Measurements from ENCODE around the gene RGS19.

RGS19 gene

DNA sequence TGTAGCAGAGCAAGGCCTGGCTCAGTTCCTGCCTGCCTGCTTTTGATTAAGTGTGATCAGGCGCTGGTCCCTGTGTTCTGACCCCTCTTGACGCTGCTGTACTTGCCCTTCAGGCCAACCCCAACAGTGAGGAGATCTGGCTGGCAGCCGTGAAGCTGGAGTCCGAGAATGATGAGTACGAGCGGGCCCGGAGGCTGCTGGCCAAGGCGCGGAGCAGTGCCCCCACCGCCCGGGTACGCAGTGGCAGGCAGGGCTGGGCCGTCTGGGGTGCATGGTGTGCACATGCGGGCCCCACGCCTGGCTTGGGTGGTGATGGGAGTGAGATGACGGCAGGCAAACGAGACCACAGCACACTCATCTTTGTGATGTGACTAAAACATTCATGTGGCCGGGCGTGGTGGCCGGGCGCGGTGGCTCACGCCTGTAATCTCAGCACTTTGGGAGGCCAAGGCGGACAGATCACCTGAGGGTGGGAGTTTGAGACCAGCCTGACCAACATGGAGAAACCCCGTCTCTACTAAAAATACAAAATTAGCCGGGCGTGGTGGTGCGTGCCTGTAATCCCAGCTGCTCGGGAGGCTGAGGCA, 53.4 kb downstream of the RGS19 start:
- H3K27ac ChIP-seq (ENCODE audit: low read depth, low read length): no peak overlapping the region
- H3K9ac ChIP-seq (ENCODE audit: low read length): no peak overlapping the region
- peaks cover 99% of the 10 kb centered on the region for H3K36me3 ChIP-seq (ENCODE audit: control insufficient read depth, insufficient read depth, low read length)
- H3K27me3 ChIP-seq (ENCODE audit: control insufficient read depth, insufficient read depth, low read length): no peaks in the 10 kb centered on the region
- H3K4me3 ChIP-seq (ENCODE audit: low read depth, low read length): no peak overlapping the region
- no peaks in the 10 kb centered on the region for H3K9me3 ChIP-seq (ENCODE audit: control insufficient read depth, insufficient read depth, low read depth, low read length)
- no peaks in the 10 kb centered on the region for H3K4me1 ChIP-seq (ENCODE audit: control insufficient read depth, insufficient read depth, low read length)

GRCh38 chr20:64025101-64025825, 54.1 kb downstream of the RGS19 start:
- Histone ChIP-seq H3K9me3 (ENCODE audit: control insufficient read depth, insufficient read depth, low read depth, low read length) (no peaks in the 10 kb centered on the region), H3K27me3 (ENCODE audit: control insufficient read depth, insufficient read depth, low read length) (no peaks in the 10 kb centered on the region), H3K4me3 (ENCODE audit: low read depth, low read length) (no peak overlapping the region), H3K4me1 (ENCODE audit: control insufficient read depth, insufficient read depth, low read length) (no peaks in the 10 kb centered on the region), H3K36me3 (ENCODE audit: control insufficient read depth, insufficient read depth, low read length) (peaks cover 96% of the 10 kb centered on the region), H3K9ac (ENCODE audit: low read length) (no peak overlapping the region), H3K27ac (ENCODE audit: low read depth, low read length) (no peak overlapping the region)

DNA sequence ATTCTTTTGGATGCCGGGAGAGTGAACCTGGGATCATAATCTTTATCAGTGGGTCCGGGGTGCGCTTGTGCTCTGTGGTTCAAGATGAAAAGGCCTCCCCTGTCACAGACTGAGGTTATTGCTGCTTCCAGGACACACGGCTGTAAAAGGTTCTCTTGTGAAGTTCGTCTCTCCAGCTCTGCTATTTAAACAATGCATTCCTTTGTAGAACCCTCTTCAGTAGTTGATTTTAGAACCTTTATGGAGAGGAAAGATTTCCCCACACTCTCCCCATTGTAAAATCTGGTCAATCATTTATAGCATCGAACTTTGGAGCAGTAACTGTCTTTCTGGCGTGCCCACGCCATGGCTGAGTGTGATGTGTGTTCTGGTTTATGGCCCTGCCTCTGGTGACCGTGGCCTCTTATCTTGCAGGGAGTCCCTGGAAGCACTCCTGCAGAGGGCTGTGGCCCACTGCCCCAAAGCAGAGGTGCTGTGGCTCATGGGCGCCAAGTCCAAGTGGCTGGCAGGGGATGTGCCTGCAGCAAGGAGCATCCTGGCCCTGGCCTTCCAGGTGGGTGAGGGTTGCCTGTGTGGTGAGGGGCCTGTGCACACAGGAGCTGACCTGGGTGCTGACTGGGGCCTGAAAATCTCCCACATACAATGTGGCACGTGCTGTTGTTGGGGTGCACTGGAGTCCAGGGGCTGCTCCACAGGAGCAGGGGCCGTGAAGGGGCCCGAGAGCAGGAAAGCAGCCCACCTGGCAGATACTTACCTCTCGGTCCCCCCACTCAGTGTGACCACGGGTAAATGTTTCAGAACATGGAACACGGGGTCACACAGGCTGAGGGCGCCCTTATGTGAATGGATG, 55.0 kb downstream of the RGS19 start:
- Histone ChIP-seq H3K4me1 (ENCODE audit: control insufficient read depth, insufficient read depth, low read length) (no peaks in the 10 kb centered on the region), H3K4me3 (ENCODE audit: low read depth, low read length) (no peak overlapping the region), H3K27ac (ENCODE audit: low read depth, low read length) (no peak overlapping the region), H3K9ac (ENCODE audit: low read length) (no peak overlapping the region), H3K27me3 (ENCODE audit: control insufficient read depth, insufficient read depth, low read length) (no peaks in the 10 kb centered on the region), H3K36me3 (ENCODE audit: control insufficient read depth, insufficient read depth, low read length) (peaks cover 93% of the 10 kb centered on the region), H3K9me3 (ENCODE audit: control insufficient read depth, insufficient read depth, low read depth, low read length) (no peaks in the 10 kb centered on the region)

- no peaks in the 10 kb centered on the region for H3K9me3 ChIP-seq (ENCODE audit: control insufficient read depth, insufficient read depth, low read depth, low read length)
- no peak overlapping the region for H3K4me3 ChIP-seq (ENCODE audit: low read depth, low read length)
These were observed 55.8 kb downstream of the RGS19 start for GRCh38 chr20:64023361-64024140.

More at GRCh38 chr20:64023361-64024140, 55.8 kb downstream of the RGS19 start:
- Histone ChIP-seq H3K9ac (ENCODE audit: low read length) (no peak overlapping the region), H3K4me1 (ENCODE audit: control insufficient read depth, insufficient read depth, low read length) (no peaks in the 10 kb centered on the region), H3K36me3 (ENCODE audit: control insufficient read depth, insufficient read depth, low read length) (peaks cover 94% of the 10 kb centered on the region), H3K27me3 (ENCODE audit: control insufficient read depth, insufficient read depth, low read length) (no peaks in the 10 kb centered on the region), H3K27ac (ENCODE audit: low read depth, low read length) (no peak overlapping the region)
